ENCODE measurements around the gene SOX6.

The SOX6 gene

DNA sequence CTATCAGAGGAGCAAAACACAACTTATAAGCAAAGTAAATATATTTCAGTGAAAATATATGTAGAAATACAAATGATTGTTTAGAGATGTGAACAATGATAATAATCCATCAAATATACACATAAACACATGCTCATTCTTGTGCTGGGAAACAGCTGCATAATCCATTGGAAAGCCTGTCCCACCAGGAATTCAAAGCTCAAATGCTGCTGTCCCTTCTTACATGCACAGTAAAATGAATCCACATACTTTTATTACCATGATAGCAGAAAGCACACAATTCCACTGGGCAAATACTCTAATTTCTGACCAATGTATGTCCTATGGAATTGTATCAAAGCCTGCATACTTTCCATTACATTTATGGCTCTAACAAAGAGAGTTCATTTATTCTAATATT lies 44.5 kb downstream of the SOX6 start:
- no peaks in the 10 kb centered on the region for H3K79me2 ChIP-seq (ENCODE audit: insufficient read depth, low read depth)
- H3K4me1 ChIP-seq (ENCODE audit: low read depth, poor library complexity, severe bottlenecking) = no peaks in the 10 kb centered on the region
- TF ChIP-seq, protein P1, sequence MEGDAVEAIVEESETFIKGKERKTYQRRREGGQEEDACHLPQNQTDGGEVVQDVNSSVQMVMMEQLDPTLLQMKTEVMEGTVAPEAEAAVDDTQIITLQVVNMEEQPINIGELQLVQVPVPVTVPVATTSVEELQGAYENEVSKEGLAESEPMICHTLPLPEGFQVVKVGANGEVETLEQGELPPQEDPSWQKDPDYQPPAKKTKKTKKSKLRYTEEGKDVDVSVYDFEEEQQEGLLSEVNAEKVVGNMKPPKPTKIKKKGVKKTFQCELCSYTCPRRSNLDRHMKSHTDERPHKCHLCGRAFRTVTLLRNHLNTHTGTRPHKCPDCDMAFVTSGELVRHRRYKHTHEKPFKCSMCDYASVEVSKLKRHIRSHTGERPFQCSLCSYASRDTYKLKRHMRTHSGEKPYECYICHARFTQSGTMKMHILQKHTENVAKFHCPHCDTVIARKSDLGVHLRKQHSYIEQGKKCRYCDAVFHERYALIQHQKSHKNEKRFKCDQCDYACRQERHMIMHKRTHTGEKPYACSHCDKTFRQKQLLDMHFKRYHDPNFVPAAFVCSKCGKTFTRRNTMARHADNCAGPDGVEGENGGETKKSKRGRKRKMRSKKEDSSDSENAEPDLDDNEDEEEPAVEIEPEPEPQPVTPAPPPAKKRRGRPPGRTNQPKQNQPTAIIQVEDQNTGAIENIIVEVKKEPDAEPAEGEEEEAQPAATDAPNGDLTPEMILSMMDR (conservative IDR thresholded peaks at IDR 0.05; ENCODE audit: low read depth, low read length) = no peak
- H3K4me2 ChIP-seq = no peak overlapping the region
- H3K4me3 ChIP-seq (IDR thresholded peaks at IDR 0.05; ENCODE audit: insufficient read depth, low read depth, low read length) = no peak overlapping the region
- H4K20me1 ChIP-seq (ENCODE audit: insufficient read depth) = no peaks in the 10 kb centered on the region
- no peak overlapping the region for H3K27ac ChIP-seq
- H3K9ac ChIP-seq = no peak overlapping the region
- H3K36me3 ChIP-seq (ENCODE audit: insufficient read depth) = no peaks in the 10 kb centered on the region
- no peaks in the 10 kb centered on the region for H3K27me3 ChIP-seq (ENCODE audit: insufficient read depth, low read depth)
- no peak overlapping the region for H2AFZ ChIP-seq (ENCODE audit: low read depth)

DNA sequence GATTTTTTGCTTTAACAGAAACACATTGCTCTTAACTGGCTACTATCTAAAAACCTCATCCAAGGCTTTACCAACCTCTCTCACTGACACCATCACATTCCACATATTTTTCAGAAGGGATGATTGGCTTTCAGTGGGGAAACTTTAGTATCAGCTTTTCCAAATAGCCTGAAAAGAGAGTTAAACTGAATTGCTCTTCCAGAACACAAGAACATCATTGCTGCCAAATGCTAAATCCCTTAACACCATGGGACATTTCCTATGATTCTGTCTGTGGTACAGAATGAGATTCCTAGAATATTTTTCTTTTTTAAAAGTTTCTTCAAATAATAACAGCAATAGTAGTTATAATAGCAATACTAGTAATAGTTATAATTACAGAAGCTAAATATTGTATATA lies 45.4 kb downstream of the SOX6 start:
- no peaks in the 10 kb centered on the region for H4K20me1 ChIP-seq (ENCODE audit: insufficient read depth)
- no peaks in the 10 kb centered on the region for H3K4me1 ChIP-seq (ENCODE audit: low read depth, poor library complexity, severe bottlenecking)
- H3K4me3 ChIP-seq (IDR thresholded peaks at IDR 0.05; ENCODE audit: insufficient read depth, low read depth, low read length) = no peak overlapping the region
- no peak overlapping the region for H3K27ac ChIP-seq
- H3K4me2 ChIP-seq = no peak overlapping the region
- no peaks in the 10 kb centered on the region for H3K36me3 ChIP-seq (ENCODE audit: insufficient read depth)
- H2AFZ ChIP-seq (ENCODE audit: low read depth) = no peak overlapping the region
- no peaks in the 10 kb centered on the region for H3K79me2 ChIP-seq (ENCODE audit: insufficient read depth, low read depth)
- no peaks in the 10 kb centered on the region for H3K27me3 ChIP-seq (ENCODE audit: insufficient read depth, low read depth)
- H3K9ac ChIP-seq = no peak overlapping the region
- TF ChIP-seq, protein P1 (conservative IDR thresholded peaks at IDR 0.05; ENCODE audit: low read depth, low read length) = no peak

DNA sequence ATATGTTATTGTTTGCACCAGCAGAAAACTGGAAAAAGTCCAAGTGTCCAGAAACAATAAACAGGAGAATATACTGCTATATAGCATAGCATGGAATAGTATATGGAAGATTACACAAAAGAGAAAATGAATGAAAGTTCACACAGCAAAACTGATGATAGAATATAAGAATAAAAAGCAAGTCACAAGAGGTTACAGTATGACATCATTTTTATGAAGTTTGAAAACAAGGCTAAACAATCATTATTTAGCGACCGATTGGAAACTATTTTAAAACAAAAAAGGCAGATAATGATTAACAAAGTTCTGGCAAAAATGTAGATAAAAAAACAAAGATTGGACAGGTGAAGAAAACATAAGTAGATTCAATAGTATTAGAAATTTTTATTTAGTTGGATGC lies 47.1 kb downstream of the SOX6 start:
- Histone ChIP-seq H2AFZ (ENCODE audit: low read depth) (no peak overlapping the region), H3K36me3 (ENCODE audit: insufficient read depth) (no peaks in the 10 kb centered on the region), H3K9ac (no peak overlapping the region), H3K27ac (no peak overlapping the region), H4K20me1 (ENCODE audit: insufficient read depth) (no peaks in the 10 kb centered on the region), H3K4me2 (no peak overlapping the region), H3K27me3 (ENCODE audit: insufficient read depth, low read depth) (no peaks in the 10 kb centered on the region), H3K4me3 (IDR thresholded peaks at IDR 0.05; ENCODE audit: insufficient read depth, low read depth, low read length) (no peak overlapping the region), H3K4me1 (ENCODE audit: low read depth, poor library complexity, severe bottlenecking) (no peaks in the 10 kb centered on the region), H3K79me2 (ENCODE audit: insufficient read depth, low read depth) (no peaks in the 10 kb centered on the region)
- TF ChIP-seq, protein P1 (conservative IDR thresholded peaks at IDR 0.05; ENCODE audit: low read depth, low read length) = no peak

DNA sequence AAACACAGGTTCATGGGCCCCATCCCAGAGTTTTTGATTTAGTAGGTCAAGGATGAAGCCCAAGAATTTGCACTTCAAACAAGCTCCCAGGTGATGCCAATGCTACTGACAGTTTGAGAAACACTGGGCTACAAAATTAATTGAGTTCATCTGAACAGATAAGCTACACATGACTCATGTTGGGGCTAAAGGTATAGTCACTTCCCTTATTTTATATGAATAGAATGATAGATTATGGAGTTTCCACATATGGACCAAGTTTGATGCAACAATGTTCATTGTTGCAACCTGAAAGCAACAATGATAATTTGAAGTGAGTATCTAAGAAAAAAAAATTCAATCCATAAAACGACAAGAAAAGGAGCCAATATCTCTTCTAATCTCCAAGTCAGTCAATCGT lies 54.9 kb downstream of the SOX6 start:
- Histone ChIP-seq H3K27me3 (ENCODE audit: insufficient read depth, low read depth) (no peaks in the 10 kb centered on the region), H2AFZ (ENCODE audit: low read depth) (no peak overlapping the region), H3K36me3 (ENCODE audit: insufficient read depth) (no peaks in the 10 kb centered on the region), H3K27ac (no peak overlapping the region), H3K79me2 (ENCODE audit: insufficient read depth, low read depth) (no peaks in the 10 kb centered on the region), H3K4me1 (ENCODE audit: low read depth, poor library complexity, severe bottlenecking) (no peaks in the 10 kb centered on the region), H3K4me3 (IDR thresholded peaks at IDR 0.05; ENCODE audit: insufficient read depth, low read depth, low read length) (no peak overlapping the region), H3K9ac (no peak overlapping the region), H4K20me1 (ENCODE audit: insufficient read depth) (no peaks in the 10 kb centered on the region), H3K4me2 (no peak overlapping the region)
- TF ChIP-seq, protein P1 (conservative IDR thresholded peaks at IDR 0.05; ENCODE audit: low read depth, low read length) = no peak
